GM06990 (cell line): ENCODE measurements around the gene CCDC32.

ENCODE experiments used
- DNase-seq: peaks from one replicate; pipeline ENCODE4 v3.0.0-alpha.2; 2011; ENCODE audit not compliant: insufficient read length; ENCODE audit errors: extremely low read depth
- H3K27me3 ChIP-seq: replicated peaks from 2 replicates; pipeline ENCODE4 v1.6.0; 2011; ENCODE audit warnings: low read length; ENCODE audit not compliant: control insufficient read depth, insufficient read depth
- H3K36me3 ChIP-seq: 2 replicates; pipeline ENCODE4 v1.5.1; 2011; ENCODE audit warnings: low read length; ENCODE audit not compliant: control insufficient read depth, insufficient read depth
- H3K4me3 ChIP-seq: replicated peaks from 2 replicates; pipeline ENCODE4 v1.5.1; 2011; ENCODE audit warnings: low read depth, mild to moderate bottlenecking, control low read depth, low read length
- CTCF ChIP-seq: IDR thresholded peaks from 2 replicates; pipeline ENCODE4 v1.5.1; 2011; ENCODE audit warnings: low read length, control low read depth, mild to moderate bottlenecking, inconsistent platforms; ENCODE audit not compliant: insufficient read depth, poor library complexity, severe bottlenecking

Gene CCDC32

GRCh38 chr15:40598126-40598525 lies 33.3 kb upstream of the CCDC32 start:
- no peaks in the 10 kb centered on the region for H3K36me3 ChIP-seq
- H3K27me3 ChIP-seq: no peaks in the 10 kb centered on the region
- no peak overlapping the region for H3K4me3 ChIP-seq
- TF ChIP-seq CTCF: no peak
- no peak for DNase-seq

- no peak for TF ChIP-seq CTCF
- no peak overlapping the region for H3K4me3 ChIP-seq
- no peaks in the 10 kb centered on the region for H3K27me3 ChIP-seq
- DNase-seq: no peak
- H3K36me3 ChIP-seq: no peaks in the 10 kb centered on the region
Measured at GRCh38 chr15:40597024-40597423, 32.2 kb upstream of the CCDC32 start.

GRCh38 chr15:40595773-40596172 lies 30.9 kb upstream of the CCDC32 start:
- no peak for TF ChIP-seq CTCF
- H3K4me3 ChIP-seq: peak overlapping the region; percentile 5
- H3K36me3 ChIP-seq: no peaks in the 10 kb centered on the region
- no peaks in the 10 kb centered on the region for H3K27me3 ChIP-seq
- DNase-seq: no peak

- DNase-seq: no peak
- H3K36me3 ChIP-seq: no peaks in the 10 kb centered on the region
- TF ChIP-seq CTCF: no peak
- peak overlapping the region; percentile 90 for H3K4me3 ChIP-seq
- no peaks in the 10 kb centered on the region for H3K27me3 ChIP-seq
Measured at GRCh38 chr15:40595219-40595618, 30.4 kb upstream of the CCDC32 start.

GRCh38 chr15:40594429-40594836 lies 29.6 kb upstream of the CCDC32 start:
- DNase-seq: peak; percentile 82
- H3K36me3 ChIP-seq: no peaks in the 10 kb centered on the region
- no peaks in the 10 kb centered on the region for H3K27me3 ChIP-seq
- TF ChIP-seq CTCF: no peak
- peak overlapping the region; percentile 90 for H3K4me3 ChIP-seq
